Vagina (tissue), 2 donors: ENCODE data around the gene STX3. TPM values are rescaled to one million over a fixed set of nuclear protein-coding genes. Genes with fewer than 3 reads are reported as not detected.

Source experiments
- DNase-seq, 2 donors: peaks; one replicate each; pipeline ENCODE4 v3.0.0-alpha.2; 2017; ENCODE audit errors: extremely low spot score in 2 of 2
- H3K27ac ChIP-seq: fragments of 200-600 bp; sonication (generic); one replicate; pipeline ENCODE4 v1.5.1; 2019
- H3K27me3 ChIP-seq: fragments of 200-600 bp; sonication (generic); one replicate; pipeline ENCODE4 v1.5.1; 2019
- H3K36me3 ChIP-seq, 2 donors: fragments of 200-600 bp; sonication (generic); one replicate each; pipeline ENCODE4 v1.5.1; 2017 to 2019
- H3K4me1 ChIP-seq: fragments of 200-600 bp; sonication (generic); one replicate; pipeline ENCODE4 v1.5.1; 2019
- H3K4me3 ChIP-seq, 2 donors: fragments of 200-600 bp; sonication (generic); 1 replicate in 1 of 2; 2 replicates in 1 of 2; pipeline ENCODE4 v1.5.1; 2016 to 2019
- H3K9me3 ChIP-seq: fragments of 200-600 bp; sonication (generic); one replicate; pipeline ENCODE4 v1.5.1; 2019
- POLR2A ChIP-seq, 2 donors: fragments of 450-650 bp; IDR thresholded peaks; one replicate each; pipeline ENCODE4 v1.6.1; 2017; ENCODE audit warnings: antibody characterized with exemption in 2 of 2, mild to moderate bottlenecking in 2 of 2, moderate library complexity in 2 of 2
- POLR2AphosphoS5 ChIP-seq, 2 donors: sonication (generic); formaldehyde crosslinking; IDR thresholded peaks; one replicate each; pipeline ENCODE4 v1.9.0; 2017; ENCODE audit warnings: antibody characterized with exemption in 2 of 2, mild to moderate bottlenecking in 2 of 2, low read depth in 1 of 2; ENCODE audit not compliant: insufficient read depth in 1 of 2
- intact Hi-C: fragments of 100-400 bp; cut with DNase I; formaldehyde crosslinking; loops from one replicate; pipeline ENCODE4 v1.15.1; 2023
- total RNA-seq: library from RNA; depleted of rRNA; stranded (reverse); fragments of >200 nt; gene quantifications from one replicate; pipeline ENCODE4 v1.2.3, GENCODE V29; 2016
- TF ChIP-seq, protein P1 (sequence below), 3 experiments: fragments of 450-650 bp in 2 of 3; fragments of 200-600 bp in 1 of 3; sonication (generic) in 1 of 3; IDR thresholded peaks; one replicate each; pipeline ENCODE4 v1.5.1; 2017 to 2019; ENCODE audit warnings: antibody characterized with exemption in 3 of 3, mild to moderate bottlenecking in 2 of 3, moderate library complexity in 2 of 3

Gene STX3
- total RNA-seq, 1 donor from 2014 or later, result 39.8 TPM

DNA sequence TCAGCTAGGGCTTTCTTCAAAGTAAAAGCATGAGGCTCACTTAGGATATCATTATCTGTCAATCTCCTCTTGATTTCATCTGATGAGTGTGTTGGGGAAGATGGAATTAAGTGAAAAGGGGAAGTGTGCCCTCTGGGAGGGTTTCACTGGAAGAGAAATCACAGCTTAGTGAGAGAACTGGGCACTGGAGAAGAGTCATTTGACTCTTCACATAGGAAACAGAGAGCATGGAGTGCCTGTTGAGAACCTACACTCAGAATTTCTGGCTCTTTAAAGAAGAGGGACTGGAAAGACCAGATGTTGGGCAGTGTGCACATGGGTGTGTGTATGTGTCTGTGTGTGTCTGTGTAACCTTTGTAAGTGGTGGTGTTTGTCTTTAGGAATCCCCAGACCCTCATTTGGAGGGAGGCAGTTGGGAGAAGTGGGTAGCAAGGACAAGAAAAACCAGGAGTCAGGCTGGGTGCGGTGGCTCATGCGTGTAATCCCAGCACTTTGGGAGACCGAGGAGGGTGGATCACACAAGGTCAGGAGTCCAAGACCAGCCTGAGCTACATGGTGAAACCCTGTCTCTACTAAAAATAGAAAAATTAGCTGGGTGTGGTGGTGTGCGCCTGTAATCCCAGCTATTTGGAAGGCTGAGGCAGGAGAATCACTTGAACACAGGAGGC is 10.0 kb downstream of the STX3 start:
- H3K9me3 ChIP-seq, result no peaks in the 10 kb centered on the region
- no peaks in the 10 kb centered on the region for H3K36me3 ChIP-seq
- DNase-seq, result no peak
- peaks cover 27% of the 10 kb centered on the region for H3K4me1 ChIP-seq
- H3K27ac ChIP-seq, result no peak overlapping the region
- intact Hi-C loops, result no loop called here
- H3K4me3 ChIP-seq, result no peak overlapping the region
- TF ChIP-seq, protein P1, sequence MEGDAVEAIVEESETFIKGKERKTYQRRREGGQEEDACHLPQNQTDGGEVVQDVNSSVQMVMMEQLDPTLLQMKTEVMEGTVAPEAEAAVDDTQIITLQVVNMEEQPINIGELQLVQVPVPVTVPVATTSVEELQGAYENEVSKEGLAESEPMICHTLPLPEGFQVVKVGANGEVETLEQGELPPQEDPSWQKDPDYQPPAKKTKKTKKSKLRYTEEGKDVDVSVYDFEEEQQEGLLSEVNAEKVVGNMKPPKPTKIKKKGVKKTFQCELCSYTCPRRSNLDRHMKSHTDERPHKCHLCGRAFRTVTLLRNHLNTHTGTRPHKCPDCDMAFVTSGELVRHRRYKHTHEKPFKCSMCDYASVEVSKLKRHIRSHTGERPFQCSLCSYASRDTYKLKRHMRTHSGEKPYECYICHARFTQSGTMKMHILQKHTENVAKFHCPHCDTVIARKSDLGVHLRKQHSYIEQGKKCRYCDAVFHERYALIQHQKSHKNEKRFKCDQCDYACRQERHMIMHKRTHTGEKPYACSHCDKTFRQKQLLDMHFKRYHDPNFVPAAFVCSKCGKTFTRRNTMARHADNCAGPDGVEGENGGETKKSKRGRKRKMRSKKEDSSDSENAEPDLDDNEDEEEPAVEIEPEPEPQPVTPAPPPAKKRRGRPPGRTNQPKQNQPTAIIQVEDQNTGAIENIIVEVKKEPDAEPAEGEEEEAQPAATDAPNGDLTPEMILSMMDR (IDR thresholded peaks at IDR 0.05), result no peak
- TF ChIP-seq POLR2AphosphoS5 (IDR thresholded peaks at IDR 0.05; ENCODE audit: insufficient read depth in 1 of 2, low read depth in 1 of 2) (no peak), POLR2A (IDR thresholded peaks at IDR 0.05) (no peak)
- H3K27me3 ChIP-seq, result no peaks in the 10 kb centered on the region

DNA sequence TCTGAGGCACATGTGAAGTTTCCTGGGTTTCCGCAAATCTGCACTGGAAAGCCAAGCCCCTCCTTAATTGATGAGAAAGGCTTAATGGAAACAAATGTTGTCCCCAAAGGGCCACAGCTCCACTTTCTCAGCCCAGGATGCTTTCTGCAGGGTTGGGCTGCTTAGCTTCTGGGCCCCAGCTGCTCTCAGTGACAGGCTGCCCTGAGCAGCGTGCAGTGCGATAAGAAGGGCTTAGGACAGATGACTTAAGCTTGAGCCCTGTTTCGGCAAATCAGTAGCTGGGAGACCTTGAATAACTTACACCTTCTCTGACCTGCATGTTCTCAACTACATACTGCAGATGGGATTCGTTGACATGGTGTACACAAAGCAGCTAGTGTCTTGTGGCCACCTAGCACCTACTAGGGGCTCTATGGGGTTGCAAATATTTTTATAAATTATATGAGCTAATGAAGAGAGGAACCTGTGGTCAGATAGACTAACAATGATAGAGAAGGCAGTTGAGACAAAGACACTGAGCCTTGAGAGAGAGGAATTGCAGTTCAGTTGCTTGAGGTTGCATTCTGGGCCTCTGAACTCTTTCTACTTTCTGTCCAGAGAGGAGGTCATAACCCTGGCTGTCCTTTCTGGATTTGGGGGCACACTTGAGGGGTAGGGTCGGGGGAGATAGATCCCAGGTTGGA is 11.5 kb downstream of the STX3 start:
- DNase-seq, result no peak
- no peak overlapping the region for H3K4me3 ChIP-seq
- no peaks in the 10 kb centered on the region for H3K36me3 ChIP-seq
- intact Hi-C loops, result no loop called here
- no peak overlapping the region for H3K27ac ChIP-seq
- H3K9me3 ChIP-seq, result no peaks in the 10 kb centered on the region
- no peaks in the 10 kb centered on the region for H3K27me3 ChIP-seq
- H3K4me1 ChIP-seq, result peaks cover 36% of the 10 kb centered on the region
- TF ChIP-seq POLR2AphosphoS5 (IDR thresholded peaks at IDR 0.05; ENCODE audit: insufficient read depth in 1 of 2, low read depth in 1 of 2), result no peak
- TF ChIP-seq POLR2A (IDR thresholded peaks at IDR 0.05), result no peak
- TF ChIP-seq, protein P1 (IDR thresholded peaks at IDR 0.05), result no peak

DNA sequence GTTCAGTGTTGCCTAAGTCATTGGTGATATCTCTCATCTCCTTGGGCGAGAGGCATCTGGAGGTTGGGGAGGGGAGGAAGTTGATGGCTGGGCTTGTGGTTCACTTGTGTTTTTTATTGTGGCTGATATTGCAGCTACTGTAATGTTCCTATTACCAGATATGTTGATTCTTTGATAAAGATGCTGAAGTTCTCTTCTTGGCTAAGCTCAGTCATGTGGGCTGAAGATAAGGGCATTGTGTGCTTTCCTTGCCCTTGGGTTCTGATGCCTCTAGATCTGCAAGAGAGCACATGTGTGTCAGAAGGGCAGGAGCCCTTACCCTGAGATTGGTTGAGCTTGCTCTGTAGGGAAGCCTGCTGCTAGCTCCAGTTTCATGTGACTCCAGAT is 12.0 kb downstream of the STX3 start:
- H3K4me3 ChIP-seq, result no peak overlapping the region
- intact Hi-C loops, result no loop called here
- no peak for DNase-seq
- TF ChIP-seq POLR2A (IDR thresholded peaks at IDR 0.05) (no peak), POLR2AphosphoS5 (IDR thresholded peaks at IDR 0.05; ENCODE audit: insufficient read depth in 1 of 2, low read depth in 1 of 2) (no peak)
- TF ChIP-seq, protein P1 (IDR thresholded peaks at IDR 0.05), result no peak
- no peaks in the 10 kb centered on the region for H3K27me3 ChIP-seq
- no peaks in the 10 kb centered on the region for H3K9me3 ChIP-seq
- no peaks in the 10 kb centered on the region for H3K36me3 ChIP-seq
- peaks cover 40% of the 10 kb centered on the region for H3K4me1 ChIP-seq
- no peak overlapping the region for H3K27ac ChIP-seq

DNA sequence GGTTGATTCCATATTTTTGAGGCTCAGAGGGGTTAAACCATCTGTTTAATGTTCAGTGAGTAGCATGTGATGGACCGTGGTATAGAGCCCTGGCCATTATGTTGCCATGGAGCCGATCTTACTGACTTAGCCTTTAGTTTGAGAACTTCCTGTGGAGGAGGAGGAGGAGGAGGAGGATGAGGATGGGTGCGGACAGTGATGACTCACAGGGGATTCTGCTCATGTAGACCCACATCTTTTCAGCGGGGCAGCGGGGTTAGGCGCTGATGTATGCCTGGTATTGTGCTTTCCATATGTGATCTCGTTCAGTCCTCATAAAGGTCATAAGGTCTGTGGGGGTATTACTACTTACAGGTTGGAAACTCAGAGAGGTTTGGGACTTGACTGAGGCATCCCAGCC is 13.9 kb downstream of the STX3 start:
- Histone ChIP-seq H3K36me3 (peaks cover 0 to 2% of the 10 kb centered on the region in 2 donors), H3K27ac (no peak overlapping the region), H3K9me3 (no peaks in the 10 kb centered on the region), H3K4me3 (no peak overlapping the region), H3K4me1 (peaks cover 40% of the 10 kb centered on the region), H3K27me3 (no peaks in the 10 kb centered on the region)
- no peak for DNase-seq
- intact Hi-C loops, result no loop called here
- TF ChIP-seq, protein P1 (IDR thresholded peaks at IDR 0.05), result no peak
- TF ChIP-seq POLR2A (IDR thresholded peaks at IDR 0.05), result no peak
- no peak for TF ChIP-seq POLR2AphosphoS5 (IDR thresholded peaks at IDR 0.05; ENCODE audit: insufficient read depth in 1 of 2, low read depth in 1 of 2)

DNA sequence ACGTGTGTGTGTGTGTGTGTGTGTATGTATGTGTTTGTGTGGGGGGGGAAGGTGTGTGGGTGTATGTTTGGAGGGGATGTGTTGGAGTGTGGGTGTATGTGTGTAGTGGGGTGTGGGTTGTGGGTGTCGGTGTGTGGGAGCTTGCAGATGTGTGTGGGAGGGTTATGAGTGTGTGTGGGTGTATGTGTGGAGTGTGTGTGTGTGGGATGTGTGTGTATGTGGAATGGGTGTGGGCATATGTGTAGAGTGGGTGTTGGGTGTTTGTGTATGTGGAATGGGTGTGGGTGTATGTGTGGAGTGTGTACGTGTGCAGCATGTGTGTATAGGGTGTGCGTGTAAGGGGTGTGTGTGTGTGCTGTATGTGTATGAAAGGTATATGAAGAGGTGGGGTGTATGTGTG is 14.7 kb downstream of the STX3 start:
- intact Hi-C loops, result no loop called here

More for the DNA sequence above, 14.7 kb downstream of the STX3 start:
- Histone ChIP-seq H3K27me3 (no peaks in the 10 kb centered on the region), H3K4me1 (peaks cover 40% of the 10 kb centered on the region), H3K9me3 (no peaks in the 10 kb centered on the region), H3K27ac (no peak overlapping the region), H3K36me3 (peaks cover 0 to 7% of the 10 kb centered on the region in 2 donors), H3K4me3 (no peak overlapping the region)
- no peak for DNase-seq
- TF ChIP-seq POLR2AphosphoS5 (IDR thresholded peaks at IDR 0.05; ENCODE audit: insufficient read depth in 1 of 2, low read depth in 1 of 2) (no peak), POLR2A (IDR thresholded peaks at IDR 0.05) (no peak)
- TF ChIP-seq, protein P1 (IDR thresholded peaks at IDR 0.05), result no peak
